Psoas muscle (tissue), 8 donors: ENCODE measurements around the gene CFAP300. TPM values are rescaled to one million over a fixed set of nuclear protein-coding genes. Genes with fewer than 3 reads are reported as not detected.

ENCODE experiments used
- ATAC-seq, 4 donors: fragments of 200-7000 bp; cut with Tn5 transposase; one replicate each; pipeline ENCODE4 v1.9.1; 2020; ENCODE audit warnings: moderate library complexity in 3 of 4, mild to moderate bottlenecking in 2 of 4
- DNase-seq, 2 donors: peaks; one replicate each; pipeline ENCODE4 v3.0.0-alpha.2; 2020
- H3K27ac ChIP-seq: fragments of 200-600 bp; one replicate; pipeline ENCODE4 v1.8.0; 2022
- H3K27me3 ChIP-seq, 3 donors: fragments of 200-600 bp in 1 of 3; one replicate each; pipeline versions ENCODE4 v1.6.1 to v1.8.0; 2013 to 2022; ENCODE audit warnings: low read length in 2 of 3, mild to moderate bottlenecking in 2 of 3, moderate library complexity in 1 of 3; ENCODE audit not compliant: insufficient read depth in 3 of 3
- H3K36me3 ChIP-seq, 2 donors: fragments of 200-600 bp in 1 of 2; one replicate each; pipeline versions ENCODE4 v1.6.1 to v1.8.0; 2013 to 2022; ENCODE audit warnings: low read depth in 1 of 2, mild to moderate bottlenecking in 1 of 2, moderate library complexity in 1 of 2; ENCODE audit not compliant: insufficient read depth in 1 of 2
- H3K4me1 ChIP-seq: fragments of 200-600 bp; one replicate; pipeline ENCODE4 v1.8.0; 2022
- H3K4me3 ChIP-seq: fragments of 200-600 bp; one replicate; pipeline ENCODE4 v1.8.0; 2022; ENCODE audit warnings: mild to moderate bottlenecking
- H3K9me3 ChIP-seq: fragments of 200-600 bp; one replicate; pipeline ENCODE4 v1.8.0; 2022
- WGBS, 3 donors: extraction: QIAGEN DNeasy Blood & Tissue Kit; methylation state at CpG; one replicate each; pipeline versions ENCODE4 v1.1.6 to v1.1.7; 2013; 5-methylcytosine and 5-hydroxymethylcytosine counted together
- intact Hi-C, 2 donors: fragments of 100-400 bp; cut with DNase I; formaldehyde crosslinking; loops; one replicate each; pipeline versions ENCODE4 v1.11.0 to v1.14.2; 2022
- polyA plus RNA-seq, 3 donors: library from polyadenylated mRNA; stranded (reverse); fragments of 200-250 nt; gene quantifications; one replicate each; pipeline ENCODE4 v1.2.3, GENCODE V29; 2013
- total RNA-seq, 4 donors: library from RNA; stranded (reverse); fragmentation: NEBNext Ultra II Directional in 2 of 4; extraction: Animal tissue kit (Norgen Biotek cat#: 25700) in 2 of 4; gene quantifications; one replicate each; pipeline versions ENCODE4 v1.2.1 to v1.2.4, GENCODE V29; 2021 to 2023
- TF ChIP-seq, protein P1 (sequence below): fragments of 200-600 bp; IDR thresholded peaks from one replicate; pipeline ENCODE4 v1.8.0; 2022; ENCODE audit warnings: antibody characterized with exemption
- donor health status: healthy with polysubstance abuse.
- donor health status: DM: no; HTN: no; CAD: no; lungs with moderate emphysema.
- donor health status: Bipolar disorder and iron deficiency.
- donor health status: healthy.
- donor health status: DM: yes; HTN: yes; CAD: no.
- donor health status: DM: no; HTN: no; CAD: no.
- donor health status: DM: no; HTN: no; CAD: no.
- donor health status: DM: yes; HTN: yes; CAD: no.

CFAP300 gene
- total and polyA plus RNA-seq, 7 donors = 0.11 to 0.86 (median 0.22) TPM; not detected in 2

DNA sequence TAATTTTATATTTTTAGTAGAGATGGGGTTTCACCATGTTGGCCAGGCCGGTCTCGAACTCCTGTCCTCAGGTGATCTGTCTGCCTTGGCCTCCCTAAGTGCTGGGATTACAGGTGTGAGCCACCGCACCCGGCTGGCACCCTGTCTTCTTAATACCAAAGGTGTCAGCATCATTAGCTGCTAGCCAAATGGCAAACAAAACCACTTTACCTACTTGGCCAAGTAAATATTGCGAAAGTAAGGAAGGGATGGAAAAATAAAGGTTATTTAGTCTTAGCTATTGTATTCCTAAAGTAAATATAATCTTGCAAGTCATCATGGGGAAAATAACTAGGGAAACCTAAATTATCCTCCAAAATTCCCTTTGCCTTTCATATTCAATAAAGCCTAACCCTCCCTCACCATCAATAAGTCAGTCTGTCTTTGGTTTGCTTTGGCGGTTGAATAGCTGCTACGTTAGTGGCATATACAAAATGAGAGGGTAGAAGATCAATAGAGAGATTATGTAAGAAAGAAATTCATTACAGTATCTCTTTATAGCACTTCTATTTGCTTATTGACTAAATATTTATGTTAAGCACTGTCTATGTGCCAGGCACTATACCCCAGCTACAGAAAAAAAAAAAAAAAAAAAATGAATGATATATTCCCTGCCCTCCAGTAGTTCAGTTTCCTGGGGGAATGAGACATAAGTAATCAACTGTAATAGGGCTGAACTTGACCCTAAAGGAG, 40.2 kb upstream of the CFAP300 start:
- ATAC-seq = no peak
- Histone ChIP-seq H3K9me3 (no peaks in the 10 kb centered on the region), H3K27ac (no peak overlapping the region), H3K36me3 (no peaks in the 10 kb centered on the region), H3K4me1 (peaks cover 10% of the 10 kb centered on the region), H3K4me3 (no peak overlapping the region), H3K27me3 (no peaks in the 10 kb centered on the region)
- intact Hi-C loops = loop anchor here in 1 of 2 donors (10.0 kb wide), 2 partner anchors 92 to 552 kb away; partner anchors contain the start of genes ANGPTL5 and CEP126
- TF ChIP-seq, protein P1, sequence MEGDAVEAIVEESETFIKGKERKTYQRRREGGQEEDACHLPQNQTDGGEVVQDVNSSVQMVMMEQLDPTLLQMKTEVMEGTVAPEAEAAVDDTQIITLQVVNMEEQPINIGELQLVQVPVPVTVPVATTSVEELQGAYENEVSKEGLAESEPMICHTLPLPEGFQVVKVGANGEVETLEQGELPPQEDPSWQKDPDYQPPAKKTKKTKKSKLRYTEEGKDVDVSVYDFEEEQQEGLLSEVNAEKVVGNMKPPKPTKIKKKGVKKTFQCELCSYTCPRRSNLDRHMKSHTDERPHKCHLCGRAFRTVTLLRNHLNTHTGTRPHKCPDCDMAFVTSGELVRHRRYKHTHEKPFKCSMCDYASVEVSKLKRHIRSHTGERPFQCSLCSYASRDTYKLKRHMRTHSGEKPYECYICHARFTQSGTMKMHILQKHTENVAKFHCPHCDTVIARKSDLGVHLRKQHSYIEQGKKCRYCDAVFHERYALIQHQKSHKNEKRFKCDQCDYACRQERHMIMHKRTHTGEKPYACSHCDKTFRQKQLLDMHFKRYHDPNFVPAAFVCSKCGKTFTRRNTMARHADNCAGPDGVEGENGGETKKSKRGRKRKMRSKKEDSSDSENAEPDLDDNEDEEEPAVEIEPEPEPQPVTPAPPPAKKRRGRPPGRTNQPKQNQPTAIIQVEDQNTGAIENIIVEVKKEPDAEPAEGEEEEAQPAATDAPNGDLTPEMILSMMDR = no peak
- no peak for DNase-seq
- 82 to 93% (median 84%) methylated on average over 7 of the region's 7 CpGs for WGBS, 3 donors

DNA sequence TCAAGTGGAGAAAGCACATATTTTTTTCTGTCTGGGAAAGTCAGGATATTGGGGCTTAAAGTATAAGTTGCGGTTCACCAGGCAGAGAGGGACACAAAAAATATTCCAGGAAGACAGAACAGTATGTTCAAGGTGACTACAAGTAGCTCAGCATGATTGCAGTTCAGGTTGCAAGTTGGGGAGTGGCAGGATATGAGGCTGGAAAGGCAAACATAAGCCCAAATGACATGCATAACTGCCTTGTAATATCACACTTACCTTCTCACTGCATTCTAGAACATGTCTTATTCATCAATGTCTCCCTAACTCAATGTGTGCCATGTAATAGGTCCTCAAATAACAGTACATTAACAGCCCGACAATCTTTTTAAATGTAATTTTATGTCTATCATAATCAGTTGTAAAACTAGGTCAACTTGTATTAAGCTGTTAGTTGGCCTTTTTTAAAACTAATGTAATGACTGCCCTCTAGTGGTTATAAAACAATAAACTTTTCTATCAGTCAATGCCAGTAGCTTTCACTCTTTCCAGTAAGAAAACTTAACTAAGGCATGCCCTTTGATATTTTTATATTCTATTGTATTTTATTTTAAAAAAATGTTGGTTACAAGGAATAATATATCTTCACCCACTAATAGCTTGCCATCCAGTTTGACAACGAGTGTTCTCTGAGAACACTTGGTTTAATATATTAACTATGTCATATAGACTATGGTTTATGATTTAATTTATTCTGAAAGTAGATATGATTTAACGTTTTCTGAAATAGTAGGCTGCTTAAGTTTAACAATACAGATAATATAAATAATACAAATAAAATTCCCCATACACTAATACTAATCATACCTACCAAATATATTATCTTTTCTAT, 39.4 kb upstream of the CFAP300 start:
- ATAC-seq = peak; percentile 37 to 83 (median 62)
- 24 to 33% (median 28%) methylated on average over 4 of the region's 4 CpGs for WGBS, 3 donors
- Histone ChIP-seq H3K36me3 (no peaks in the 10 kb centered on the region), H3K27ac (no peak overlapping the region), H3K27me3 (no peaks in the 10 kb centered on the region), H3K9me3 (no peaks in the 10 kb centered on the region), H3K4me1 (peaks cover 10% of the 10 kb centered on the region), H3K4me3 (no peak overlapping the region)
- DNase-seq = no peak
- TF ChIP-seq, protein P1 = peak; percentile 63
- intact Hi-C loops = loop anchor here (2.0 to 10.0 kb wide), 3 partner anchors 93 to 553 kb away; partner anchors contain the start of genes ANGPTL5 (in 1 of the 2) and CEP126 (in 1 of the 2)

DNA sequence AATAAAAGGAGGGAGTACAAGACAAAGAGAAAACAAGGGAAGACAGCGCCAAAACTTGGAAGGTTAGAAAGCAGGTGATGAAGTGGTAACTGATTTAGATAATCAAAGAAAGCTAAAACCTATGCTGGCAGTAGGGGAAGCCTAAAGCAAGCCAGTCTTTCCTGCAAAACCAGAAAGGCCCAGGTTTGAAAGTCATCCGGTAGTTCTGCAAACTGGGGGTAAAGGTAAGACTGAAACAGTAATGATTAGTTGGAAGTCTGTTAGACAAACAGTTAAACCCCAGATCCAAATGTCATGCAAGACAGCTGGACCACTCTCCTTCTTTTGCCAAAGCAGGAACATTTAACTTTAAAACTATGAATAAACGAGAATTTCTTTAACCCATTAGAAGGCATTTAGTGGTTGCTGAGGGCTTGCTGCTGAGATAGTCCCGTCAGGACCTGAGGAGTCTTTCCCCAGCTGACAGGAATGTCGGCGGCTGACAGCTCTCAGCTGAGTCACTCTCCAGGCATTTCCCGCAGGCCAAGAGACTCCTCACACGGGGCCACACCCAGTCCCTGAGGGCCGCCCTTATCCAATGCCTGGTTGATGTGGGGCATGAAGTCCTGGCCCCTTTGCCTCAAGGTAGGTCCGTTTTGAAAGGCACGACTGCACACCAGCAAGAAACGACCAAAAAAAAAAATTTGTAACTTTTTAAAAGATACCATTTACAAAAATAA, 36.3 kb upstream of the CFAP300 start:
- peak; percentile 70 to 83 for DNase-seq
- peaks cover 10% of the 10 kb centered on the region for H3K4me1 ChIP-seq
- H3K36me3 ChIP-seq = no peaks in the 10 kb centered on the region
- 20 to 22% (median 21%) methylated on average over 12 of the region's 12 CpGs for WGBS, 3 donors
- no peaks in the 10 kb centered on the region for H3K27me3 ChIP-seq
- intact Hi-C loops = no loop called here
- no peak overlapping the region for H3K4me3 ChIP-seq
- no peaks in the 10 kb centered on the region for H3K9me3 ChIP-seq
- H3K27ac ChIP-seq = no peak overlapping the region
- peak; percentile 77 to 94 (median 88) for ATAC-seq
- TF ChIP-seq, protein P1 = no peak

DNA sequence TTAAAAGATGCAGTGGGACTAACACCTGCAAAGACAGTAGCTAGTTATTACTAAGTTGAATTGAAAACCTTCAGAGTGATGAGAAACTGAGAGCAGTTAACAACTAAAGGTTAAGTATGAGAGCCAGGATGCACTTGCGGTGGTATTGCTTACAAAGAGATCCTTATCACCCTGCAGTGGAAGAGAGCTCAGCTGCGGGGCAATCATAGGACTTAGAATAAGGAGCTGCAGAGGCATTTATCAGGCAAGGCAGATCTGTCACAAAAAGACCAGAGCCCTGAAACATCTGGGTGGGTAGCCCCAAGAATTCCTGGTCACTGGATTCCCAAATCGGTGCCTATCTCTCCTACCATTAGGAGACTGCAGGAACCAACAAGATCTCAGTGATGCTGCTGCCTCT, 34.3 kb upstream of the CFAP300 start:
- Histone ChIP-seq H3K27ac (no peak overlapping the region), H3K36me3 (no peaks in the 10 kb centered on the region), H3K9me3 (no peaks in the 10 kb centered on the region), H3K27me3 (no peaks in the 10 kb centered on the region), H3K4me1 (peaks cover 10% of the 10 kb centered on the region), H3K4me3 (no peak overlapping the region)
- WGBS, 3 donors = 70 to 85% (median 82%) methylated on average over 3 of the region's 3 CpGs
- no peak for ATAC-seq
- intact Hi-C loops = no loop called here
- no peak for DNase-seq
- TF ChIP-seq, protein P1 = no peak
